ENCODE results near the gene SPESP1. TPM values are rescaled to one million over a fixed set of nuclear protein-coding genes. Genes with fewer than 3 reads are reported as not detected.
"Not testable (repeated sequence)": the region's sequence is repeated elsewhere in the genome, so short reads cannot be mapped to it uniquely, and the experiment has no call there.

SPESP1 gene
- total RNA-seq, 1 donor from 2014 or later = 1.2 TPM

DNA sequence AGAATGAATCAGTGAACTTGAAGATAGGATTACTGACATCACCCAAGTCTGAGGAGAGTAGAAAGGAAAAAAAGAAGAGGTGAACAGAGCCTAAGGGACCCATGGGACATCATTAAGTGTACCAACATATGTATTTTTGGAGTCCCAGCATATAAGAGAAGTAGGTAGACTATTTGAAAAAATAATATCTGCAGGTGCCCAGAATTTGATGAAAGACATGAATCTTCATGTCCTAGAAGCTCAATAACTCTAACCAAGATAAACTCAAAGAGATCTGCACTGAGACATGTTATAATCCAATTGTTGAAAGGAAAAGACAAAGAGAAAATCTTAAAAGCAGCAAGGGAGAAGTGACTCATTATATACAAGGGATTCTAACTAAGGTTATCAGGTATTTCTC, 39.0 kb downstream of the SPESP1 start:
- no peak overlapping the region for H3K27ac Mint-ChIP-seq
- H3K36me3 Mint-ChIP-seq (ENCODE audit: low read depth) = no peaks in the 10 kb centered on the region
- no peaks in the 10 kb centered on the region for H3K4me1 Mint-ChIP-seq (ENCODE audit: low read depth)
- H3K27me3 Mint-ChIP-seq (ENCODE audit: insufficient read depth) = peaks cover 10% of the 10 kb centered on the region
- H3K4me3 Mint-ChIP-seq = no peak overlapping the region
- peaks cover 13% of the 10 kb centered on the region for H3K9me3 Mint-ChIP-seq
- intact Hi-C loops (cut with micrococcal nuclease) = no loop called here
- DNase-seq (ENCODE audit: low spot score) = no peak

DNA sequence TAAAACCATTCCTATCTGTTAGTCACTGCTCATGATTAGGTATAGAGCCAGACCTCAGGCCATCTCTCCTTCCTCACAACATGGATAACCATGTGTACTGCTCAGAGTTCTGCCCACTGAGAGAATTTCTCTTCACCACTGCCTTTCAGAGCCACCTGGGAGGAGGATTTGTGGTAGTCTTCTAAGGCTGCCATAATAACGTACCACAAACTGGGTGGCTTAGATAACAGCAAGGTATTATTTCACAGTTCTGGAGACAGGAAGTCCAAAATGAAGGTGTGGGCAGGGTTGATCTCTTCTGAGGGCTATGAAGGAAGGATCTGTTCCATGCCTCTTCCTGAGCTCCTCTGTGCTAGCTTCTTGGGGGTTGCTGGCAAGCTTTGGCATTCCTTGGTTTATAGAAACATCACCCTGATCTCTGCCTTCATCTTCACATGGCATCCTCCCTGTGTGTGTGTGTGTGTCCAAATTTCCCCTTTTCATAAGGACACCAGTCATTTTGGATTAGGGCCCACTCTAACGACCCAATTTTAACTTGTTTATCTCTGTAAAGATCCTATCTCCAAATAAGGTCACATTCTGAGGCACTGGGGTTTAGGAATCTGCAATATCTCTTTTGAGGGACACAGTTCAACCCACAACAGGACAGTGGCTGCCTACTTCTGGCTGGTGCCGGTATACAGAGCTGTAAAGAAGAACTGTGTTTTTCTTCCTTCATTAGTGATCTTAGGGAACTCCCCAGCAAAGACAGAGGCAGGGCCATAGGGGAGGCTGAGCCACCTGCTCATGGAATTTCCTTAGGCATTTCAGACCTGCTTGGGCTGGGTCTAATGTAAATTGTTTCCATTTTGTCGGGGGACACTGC, 42.1 kb downstream of the SPESP1 start:
- no peaks in the 10 kb centered on the region for H3K4me1 Mint-ChIP-seq (ENCODE audit: low read depth)
- H3K9me3 Mint-ChIP-seq = peaks cover 13% of the 10 kb centered on the region
- no peak overlapping the region for H3K27ac Mint-ChIP-seq
- DNase-seq (ENCODE audit: low spot score) = no peak
- no peak overlapping the region for H3K4me3 Mint-ChIP-seq
- peaks cover 13% of the 10 kb centered on the region for H3K27me3 Mint-ChIP-seq (ENCODE audit: insufficient read depth)
- H3K36me3 Mint-ChIP-seq (ENCODE audit: low read depth) = no peaks in the 10 kb centered on the region
- intact Hi-C loops (cut with micrococcal nuclease) = no loop called here

DNA sequence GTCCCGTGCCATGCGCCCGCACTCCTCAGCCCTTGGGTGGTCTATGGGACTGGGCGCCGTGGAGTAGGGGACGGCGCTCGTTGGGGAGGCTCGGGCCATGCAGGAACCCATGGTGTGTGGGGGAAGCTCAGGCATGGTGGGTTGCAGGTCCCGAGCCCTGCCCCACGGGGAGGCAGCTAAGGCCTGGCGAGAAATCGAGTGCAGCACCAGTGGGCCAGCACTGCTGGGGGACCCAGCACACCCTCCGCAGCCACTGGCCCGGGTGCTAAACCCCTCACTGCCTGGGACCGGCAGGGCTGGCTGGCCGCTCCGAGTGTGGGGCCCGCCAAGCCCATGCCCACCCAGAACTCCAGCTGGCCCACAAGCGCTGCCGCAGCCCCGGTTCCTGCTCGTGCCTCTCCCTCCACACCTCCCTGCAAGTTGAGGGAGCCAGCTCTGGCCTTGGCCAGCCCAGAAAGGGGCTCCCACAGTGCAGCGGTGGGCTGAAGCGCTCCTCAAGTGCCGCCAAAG, 45.4 kb downstream of the SPESP1 start:
- H3K9me3 Mint-ChIP-seq; H3K36me3 Mint-ChIP-seq (ENCODE audit: low read depth); DNase-seq (ENCODE audit: low spot score); H3K4me3 Mint-ChIP-seq; H3K4me1 Mint-ChIP-seq (ENCODE audit: low read depth); intact Hi-C loops (cut with micrococcal nuclease); H3K27ac Mint-ChIP-seq: not testable (repeated sequence)
- peaks cover 13% of the 10 kb centered on the region for H3K27me3 Mint-ChIP-seq (ENCODE audit: insufficient read depth)

DNA sequence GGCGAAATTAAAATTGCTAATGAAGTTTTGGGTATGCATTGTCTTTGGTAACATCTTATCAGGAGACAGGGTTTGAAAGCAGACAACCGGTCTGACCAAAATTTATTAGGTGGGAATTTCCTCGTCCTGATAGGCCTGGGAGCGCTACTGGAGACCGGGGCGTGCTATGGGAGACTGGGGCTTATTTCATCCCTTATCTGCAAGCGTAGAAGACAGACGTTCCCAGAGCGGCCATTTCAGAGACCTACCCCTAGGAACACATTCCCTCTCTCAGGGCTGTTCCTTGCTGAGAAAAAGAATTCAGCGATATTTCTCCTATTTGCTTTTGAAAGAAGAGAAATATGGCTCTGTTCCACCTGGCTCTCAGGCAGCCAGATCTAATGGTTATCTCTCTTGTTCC, 47.1 kb downstream of the SPESP1 start:
- H3K27ac Mint-ChIP-seq; H3K27me3 Mint-ChIP-seq (ENCODE audit: insufficient read depth); DNase-seq (ENCODE audit: low spot score); H3K4me3 Mint-ChIP-seq; H3K9me3 Mint-ChIP-seq; H3K4me1 Mint-ChIP-seq (ENCODE audit: low read depth); intact Hi-C loops (cut with micrococcal nuclease); H3K36me3 Mint-ChIP-seq (ENCODE audit: low read depth): not testable (repeated sequence)

DNA sequence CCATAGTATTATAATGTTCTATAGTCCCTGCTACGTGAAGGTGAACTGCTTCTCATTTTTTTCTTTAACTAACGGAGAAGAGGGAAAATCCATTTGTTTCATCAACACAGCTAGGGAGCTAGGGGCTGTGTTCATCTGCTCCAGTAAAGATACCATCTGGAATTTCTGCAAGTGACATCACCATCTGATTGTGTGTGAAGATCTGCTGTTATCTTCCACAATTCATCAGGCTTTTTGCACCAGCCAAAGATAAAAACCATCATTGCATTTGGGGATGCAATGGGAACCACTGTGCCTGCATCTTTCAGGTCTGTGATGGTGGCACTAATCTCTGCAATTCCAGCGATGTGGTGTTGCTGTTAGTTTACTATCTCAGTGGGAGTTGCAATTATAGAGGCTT, 48.7 kb downstream of the SPESP1 start:
- Mint-ChIP-seq H3K4me1 (ENCODE audit: low read depth) (no peaks in the 10 kb centered on the region), H3K9me3 (no peaks in the 10 kb centered on the region), H3K4me3 (no peak overlapping the region), H3K27ac (no peak overlapping the region), H3K36me3 (ENCODE audit: low read depth) (no peaks in the 10 kb centered on the region), H3K27me3 (ENCODE audit: insufficient read depth) (peaks cover 6% of the 10 kb centered on the region)
- no peak for DNase-seq (ENCODE audit: low spot score)
- intact Hi-C loops (cut with micrococcal nuclease) = no loop called here

DNA sequence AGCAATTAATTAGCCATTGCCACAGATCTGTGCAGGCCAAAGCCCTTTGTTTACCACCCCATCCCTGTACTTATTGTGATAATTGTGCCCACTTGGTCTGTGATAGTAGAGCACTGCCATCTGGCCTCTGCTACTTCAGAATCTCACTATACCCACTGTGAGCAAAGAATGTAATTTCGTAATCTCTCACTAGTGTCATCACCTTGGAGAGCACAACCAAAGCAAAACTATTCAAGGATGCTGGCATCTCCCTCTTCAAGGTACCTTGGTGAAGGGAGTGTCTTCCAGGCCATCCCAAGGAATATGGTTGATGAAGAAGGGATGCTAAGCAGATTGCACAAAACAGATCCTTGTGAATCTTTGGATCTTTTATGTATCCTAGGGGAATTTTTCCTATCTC, 49.5 kb downstream of the SPESP1 start:
- no peak for DNase-seq (ENCODE audit: low spot score)
- Mint-ChIP-seq H3K27ac (no peak overlapping the region), H3K4me1 (ENCODE audit: low read depth) (no peaks in the 10 kb centered on the region), H3K4me3 (no peak overlapping the region), H3K27me3 (ENCODE audit: insufficient read depth) (peaks cover 6% of the 10 kb centered on the region), H3K36me3 (ENCODE audit: low read depth) (no peaks in the 10 kb centered on the region), H3K9me3 (no peaks in the 10 kb centered on the region)
- intact Hi-C loops (cut with micrococcal nuclease) = no loop called here

DNA sequence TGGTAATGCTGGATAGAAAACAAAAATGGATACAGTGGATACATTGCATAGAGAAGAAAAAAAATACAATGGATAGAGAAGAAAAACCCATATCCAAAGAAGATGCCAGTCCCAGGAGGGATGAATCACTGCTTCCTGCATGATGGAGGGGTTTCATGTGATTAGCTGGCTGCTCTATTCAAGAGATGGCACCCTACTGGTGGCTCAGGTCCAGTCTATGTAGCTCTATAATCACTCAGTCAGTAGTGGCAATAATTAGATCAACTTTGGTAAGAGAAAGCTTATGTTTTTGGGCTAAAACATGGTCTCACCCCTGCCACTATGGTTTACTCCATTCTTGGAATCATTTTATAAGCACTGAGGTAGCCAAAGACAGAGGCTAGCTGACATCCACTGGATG, 50.5 kb downstream of the SPESP1 start:
- H3K4me1 Mint-ChIP-seq (ENCODE audit: low read depth) = no peaks in the 10 kb centered on the region
- DNase-seq (ENCODE audit: low spot score) = no peak
- H3K9me3 Mint-ChIP-seq = no peaks in the 10 kb centered on the region
- H3K4me3 Mint-ChIP-seq = no peak overlapping the region
- no peak overlapping the region for H3K27ac Mint-ChIP-seq
- intact Hi-C loops (cut with micrococcal nuclease) = no loop called here
- H3K36me3 Mint-ChIP-seq (ENCODE audit: low read depth) = no peaks in the 10 kb centered on the region
- peaks cover 6% of the 10 kb centered on the region for H3K27me3 Mint-ChIP-seq (ENCODE audit: insufficient read depth)

DNA sequence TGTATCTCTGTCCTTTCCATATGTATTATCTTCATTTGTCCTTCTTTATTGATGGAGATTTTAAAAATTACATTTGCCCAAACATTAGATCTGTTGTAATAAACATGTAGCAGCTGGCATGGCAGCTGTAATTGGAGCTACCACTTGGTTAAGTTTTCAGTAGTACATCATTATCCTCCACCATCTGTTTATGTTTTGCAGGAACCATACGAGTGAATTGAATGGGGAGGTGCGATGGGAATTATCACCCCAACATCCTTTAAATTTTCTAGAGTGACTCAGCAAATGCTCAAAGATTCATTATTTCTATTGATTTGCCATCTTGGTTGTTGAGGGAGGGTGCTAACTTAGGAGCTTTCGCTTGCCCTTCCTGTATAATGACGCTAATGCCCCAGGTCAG, 51.6 kb downstream of the SPESP1 start:
- Mint-ChIP-seq H3K4me1 (ENCODE audit: low read depth) (no peaks in the 10 kb centered on the region), H3K9me3 (no peaks in the 10 kb centered on the region), H3K36me3 (ENCODE audit: low read depth) (no peaks in the 10 kb centered on the region), H3K27me3 (ENCODE audit: insufficient read depth) (peaks cover 6% of the 10 kb centered on the region), H3K4me3 (no peak overlapping the region), H3K27ac (no peak overlapping the region)
- DNase-seq (ENCODE audit: low spot score) = no peak
- intact Hi-C loops (cut with micrococcal nuclease) = no loop called here

DNA sequence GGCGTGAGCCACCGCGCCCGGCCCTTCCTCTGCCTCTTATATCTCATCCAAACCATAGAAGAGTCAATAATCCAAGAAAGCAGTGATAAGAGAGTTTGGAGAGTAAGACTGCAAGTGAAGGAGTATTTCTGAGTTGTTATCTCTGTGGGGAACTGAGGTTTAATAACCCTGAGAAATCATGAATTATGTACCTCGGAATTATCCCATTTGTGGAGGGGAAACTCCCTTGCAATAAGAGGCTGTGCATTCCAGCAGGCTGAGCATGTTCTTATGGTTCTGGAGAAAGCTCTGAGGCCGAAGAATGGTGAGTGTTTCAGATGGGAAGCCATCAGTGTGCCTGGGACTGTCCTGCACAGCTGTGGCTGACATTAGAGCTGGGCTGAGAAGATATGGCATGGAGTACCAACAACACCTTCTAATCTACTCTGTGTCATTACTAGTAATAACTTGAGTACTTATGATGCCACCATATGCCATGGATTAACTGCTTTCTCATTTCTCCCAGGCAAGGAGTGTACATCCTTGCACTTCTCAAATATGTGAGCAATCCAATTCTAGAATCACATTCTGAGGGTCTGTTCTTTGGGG, 52.7 kb downstream of the SPESP1 start:
- DNase-seq (ENCODE audit: low spot score) = no peak
- Mint-ChIP-seq H3K36me3 (ENCODE audit: low read depth) (no peaks in the 10 kb centered on the region), H3K27ac (no peak overlapping the region)

DNA sequence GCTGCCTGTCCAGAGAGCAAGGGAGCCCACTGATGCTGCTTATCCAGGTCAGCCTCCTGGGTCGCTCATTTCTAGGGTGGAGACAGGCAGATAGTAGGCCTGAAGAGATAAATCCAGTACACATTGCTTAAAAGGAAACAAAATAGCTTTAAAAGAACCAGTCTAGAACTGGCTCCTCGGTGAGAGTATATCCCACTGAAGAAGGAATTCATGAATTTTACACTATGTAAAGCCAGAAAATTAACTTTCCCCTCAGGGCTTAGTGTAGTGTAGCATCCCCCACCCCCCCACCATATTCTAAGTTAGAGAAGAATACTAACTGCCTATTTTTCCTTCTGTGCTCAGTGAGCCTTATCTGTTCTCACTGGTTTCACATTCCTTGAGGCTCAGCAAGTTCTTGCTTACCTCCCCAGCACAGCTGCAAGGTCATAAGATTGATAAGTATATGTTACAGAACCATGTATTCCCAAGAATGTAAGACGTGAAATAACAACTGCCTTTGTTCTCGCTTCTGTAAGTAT, 53.7 kb downstream of the SPESP1 start:
- no peak for DNase-seq (ENCODE audit: low spot score)
- Mint-ChIP-seq H3K27ac (no peak overlapping the region), H3K4me1 (ENCODE audit: low read depth) (no peaks in the 10 kb centered on the region), H3K27me3 (ENCODE audit: insufficient read depth) (peaks cover 5% of the 10 kb centered on the region), H3K36me3 (ENCODE audit: low read depth) (no peaks in the 10 kb centered on the region), H3K4me3 (no peak overlapping the region), H3K9me3 (no peaks in the 10 kb centered on the region)
- intact Hi-C loops (cut with micrococcal nuclease) = no loop called here

More for the DNA sequence above, 52.7 kb downstream of the SPESP1 start:
- Mint-ChIP-seq H3K27me3 (ENCODE audit: insufficient read depth) (peaks cover 5% of the 10 kb centered on the region), H3K4me3 (no peak overlapping the region), H3K9me3 (no peaks in the 10 kb centered on the region), H3K4me1 (ENCODE audit: low read depth) (no peaks in the 10 kb centered on the region)
- intact Hi-C loops (cut with micrococcal nuclease) = no loop called here

DNA sequence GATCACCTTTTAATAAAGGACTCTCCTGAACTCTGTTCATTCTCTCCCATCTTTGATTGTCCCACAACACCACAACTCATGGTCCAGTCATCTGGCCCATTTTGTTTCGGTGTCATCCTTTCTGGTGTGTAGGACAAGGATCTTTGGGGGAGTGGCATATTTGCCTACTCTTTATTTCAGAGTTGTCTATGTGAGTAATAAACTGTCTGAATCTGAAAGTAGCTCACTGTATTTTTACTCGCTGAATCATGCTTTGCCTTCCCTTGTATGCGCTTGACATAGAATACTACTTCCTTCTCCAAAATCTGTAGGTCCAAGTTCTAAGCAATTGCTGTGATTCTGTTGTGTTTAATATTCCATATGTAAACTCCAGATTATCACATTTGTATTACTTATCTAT, 54.3 kb downstream of the SPESP1 start:
- H3K27ac Mint-ChIP-seq = no peak overlapping the region
- H3K27me3 Mint-ChIP-seq (ENCODE audit: insufficient read depth) = peaks cover 5% of the 10 kb centered on the region
- DNase-seq (ENCODE audit: low spot score) = no peak
- H3K4me1 Mint-ChIP-seq (ENCODE audit: low read depth) = no peaks in the 10 kb centered on the region
- H3K36me3 Mint-ChIP-seq (ENCODE audit: low read depth) = no peaks in the 10 kb centered on the region
- H3K4me3 Mint-ChIP-seq = no peak overlapping the region
- no peaks in the 10 kb centered on the region for H3K9me3 Mint-ChIP-seq
- intact Hi-C loops (cut with micrococcal nuclease) = no loop called here

DNA sequence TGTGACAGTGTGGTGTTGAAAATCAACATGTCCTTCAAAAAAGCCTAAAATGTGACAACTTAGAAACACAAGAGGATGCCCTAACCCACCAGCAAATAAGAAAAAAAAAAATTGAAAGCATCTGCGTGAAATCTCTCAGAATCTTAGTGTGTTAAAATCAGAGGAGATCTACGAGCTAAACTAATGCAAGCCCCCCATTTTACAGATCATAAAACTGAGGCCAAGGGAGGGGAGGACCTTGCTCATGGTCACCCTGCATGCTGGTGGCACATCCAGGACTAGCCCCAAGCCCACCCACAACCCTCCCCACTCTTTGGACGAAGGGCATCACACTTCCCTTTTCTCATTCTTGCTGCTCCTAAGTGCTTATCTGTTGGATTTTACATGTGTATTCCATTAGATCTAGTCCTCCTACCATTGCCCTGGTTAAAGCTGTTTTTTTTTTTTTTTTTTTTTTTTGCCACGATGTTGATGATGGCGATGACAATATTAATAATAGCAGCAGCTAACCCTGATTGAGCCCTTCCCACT, 55.1 kb downstream of the SPESP1 start:
- no peaks in the 10 kb centered on the region for H3K9me3 Mint-ChIP-seq
- intact Hi-C loops (cut with micrococcal nuclease) = no loop called here
- H3K4me3 Mint-ChIP-seq = no peak overlapping the region

DNA sequence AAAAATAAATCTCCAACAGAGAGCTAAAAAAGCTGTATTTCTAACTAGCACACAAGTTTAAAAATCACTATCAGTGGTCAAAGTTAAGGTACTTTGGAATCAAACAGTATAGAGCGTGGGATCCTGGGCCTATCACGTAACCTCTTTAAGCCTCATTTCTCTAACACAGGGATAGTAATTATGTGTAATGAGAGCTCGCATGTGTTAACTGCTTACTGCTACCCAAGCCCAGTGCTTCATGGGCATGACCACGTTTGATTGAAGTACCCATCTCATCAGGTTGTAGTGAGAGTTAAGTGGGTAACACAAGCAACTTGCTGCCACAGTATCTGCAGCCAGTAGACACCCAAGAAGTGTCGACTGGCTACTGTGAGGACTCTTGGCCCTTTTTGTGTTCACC, 56.0 kb downstream of the SPESP1 start:
- no peak for DNase-seq (ENCODE audit: low spot score)
- Mint-ChIP-seq H3K9me3 (no peaks in the 10 kb centered on the region), H3K27ac (no peak overlapping the region), H3K4me1 (ENCODE audit: low read depth) (no peaks in the 10 kb centered on the region), H3K27me3 (ENCODE audit: insufficient read depth) (peaks cover 5% of the 10 kb centered on the region), H3K36me3 (ENCODE audit: low read depth) (no peaks in the 10 kb centered on the region), H3K4me3 (no peak overlapping the region)
- intact Hi-C loops (cut with micrococcal nuclease) = no loop called here

More for the DNA sequence above, 55.1 kb downstream of the SPESP1 start:
- no peak overlapping the region for H3K27ac Mint-ChIP-seq
- DNase-seq (ENCODE audit: low spot score) = no peak
- H3K4me1 Mint-ChIP-seq (ENCODE audit: low read depth) = no peaks in the 10 kb centered on the region
- no peaks in the 10 kb centered on the region for H3K36me3 Mint-ChIP-seq (ENCODE audit: low read depth)
- H3K27me3 Mint-ChIP-seq (ENCODE audit: insufficient read depth) = peaks cover 5% of the 10 kb centered on the region

All from activated T-helper 1 cell treated with anti-CD3 and anti-CD28 coated beads, Interleukin-12 subunit alpha, Interleukin-12 subunit beta, Interleukin-2, Interleukin-4 antibody, amounts not matched to agents 30 ng/mL and 10 ng/mL and 1 ng/mL, durations not matched to agents 14 hours and 24 hours and 36 hours (primary cell).